Measurements from ENCODE around the gene DNER. TPM values are rescaled to one million over a fixed set of nuclear protein-coding genes. Genes with fewer than 3 reads are reported as not detected.

DNER gene
- total and polyA plus RNA-seq, 2 of the 13 experiments (the other 11 are each of a cell fraction or from before 2014, with no cell fraction given) = not detected

DNA sequence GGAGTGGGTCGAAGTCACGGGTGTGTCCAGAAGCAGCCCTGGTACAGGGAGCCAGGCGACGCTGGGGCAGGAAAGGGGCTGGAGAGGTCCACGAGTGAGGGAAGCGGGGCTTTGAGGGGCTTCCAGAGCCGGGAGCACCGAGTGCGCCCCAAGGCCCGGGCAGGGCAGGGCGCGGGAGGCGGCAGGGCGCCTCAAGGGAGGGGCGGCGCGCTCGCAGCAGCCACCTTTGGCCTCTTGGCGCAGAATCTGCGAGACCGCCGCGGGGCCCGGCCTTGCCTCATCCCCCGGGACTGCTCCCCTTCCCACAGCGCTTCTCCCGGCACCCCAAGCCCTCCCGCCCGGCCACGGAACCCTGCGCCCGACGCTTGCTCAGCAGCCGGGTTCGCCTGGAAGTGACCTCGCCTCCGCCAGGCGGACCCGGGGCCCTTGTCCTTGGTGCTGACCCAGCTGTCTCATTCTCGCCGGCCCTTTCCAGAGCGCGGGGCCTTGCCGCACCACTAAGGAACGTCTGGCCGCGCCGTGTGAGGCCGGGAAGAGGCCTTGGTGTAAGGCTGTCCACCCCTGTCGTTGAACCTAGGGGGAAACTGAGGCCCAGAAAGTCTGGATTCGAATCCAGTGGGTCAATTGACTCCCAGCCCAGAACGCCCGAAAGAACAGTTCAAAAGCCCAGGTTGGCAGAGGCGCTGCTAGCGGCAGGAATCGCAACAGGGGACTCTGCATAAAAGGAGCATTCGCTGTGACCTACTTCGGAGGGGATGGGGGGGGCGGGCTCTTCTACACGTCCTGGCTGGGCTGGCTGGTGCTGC is 584 bp upstream of the DNER start (continued):
- TF ChIP-seq, protein P1, sequence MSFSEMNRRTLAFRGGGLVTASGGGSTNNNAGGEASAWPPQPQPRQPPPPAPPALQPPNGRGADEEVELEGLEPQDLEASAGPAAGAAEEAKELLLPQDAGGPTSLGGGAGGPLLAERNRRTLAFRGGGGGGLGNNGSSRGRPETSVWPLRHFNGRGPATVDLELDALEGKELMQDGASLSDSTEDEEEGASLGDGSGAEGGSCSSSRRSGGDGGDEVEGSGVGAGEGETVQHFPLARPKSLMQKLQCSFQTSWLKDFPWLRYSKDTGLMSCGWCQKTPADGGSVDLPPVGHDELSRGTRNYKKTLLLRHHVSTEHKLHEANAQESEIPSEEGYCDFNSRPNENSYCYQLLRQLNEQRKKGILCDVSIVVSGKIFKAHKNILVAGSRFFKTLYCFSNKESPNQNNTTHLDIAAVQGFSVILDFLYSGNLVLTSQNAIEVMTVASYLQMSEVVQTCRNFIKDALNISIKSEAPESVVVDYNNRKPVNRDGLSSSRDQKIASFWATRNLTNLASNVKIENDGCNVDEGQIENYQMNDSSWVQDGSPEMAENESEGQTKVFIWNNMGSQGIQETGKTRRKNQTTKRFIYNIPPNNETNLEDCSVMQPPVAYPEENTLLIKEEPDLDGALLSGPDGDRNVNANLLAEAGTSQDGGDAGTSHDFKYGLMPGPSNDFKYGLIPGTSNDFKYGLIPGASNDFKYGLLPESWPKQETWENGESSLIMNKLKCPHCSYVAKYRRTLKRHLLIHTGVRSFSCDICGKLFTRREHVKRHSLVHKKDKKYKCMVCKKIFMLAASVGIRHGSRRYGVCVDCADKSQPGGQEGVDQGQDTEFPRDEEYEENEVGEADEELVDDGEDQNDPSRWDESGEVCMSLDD (CRISPR knock-in tag; IDR thresholded peaks at IDR 0.05; ENCODE audit: borderline replicate concordance) = no peak
- TF ChIP-seq ZKSCAN8 (CRISPR knock-in tag; IDR thresholded peaks at IDR 0.05; ENCODE audit: borderline replicate concordance) = 0 out of 2 replicates have a peak, but pooled peaks have one; percentile 36
- 0 out of 2 replicates have a peak, but pooled peaks have one; percentile 31 for TF ChIP-seq ZSCAN20 (CRISPR knock-in tag; IDR thresholded peaks at IDR 0.05; ENCODE audit: borderline replicate concordance)
- TF ChIP-seq KAT7 (CRISPR knock-in tag; IDR thresholded peaks at IDR 0.05; ENCODE audit: borderline replicate concordance) = no peak
- no peak for TF ChIP-seq ZFP37 (CRISPR knock-in tag; IDR thresholded peaks at IDR 0.05; ENCODE audit: borderline replicate concordance)
- TF ChIP-seq SALL2 (CRISPR knock-in tag; IDR thresholded peaks at IDR 0.05) = no peak
- no peak for TF ChIP-seq SMYD3 (CRISPR knock-in tag; IDR thresholded peaks at IDR 0.05)
- TF ChIP-seq, protein P2, sequence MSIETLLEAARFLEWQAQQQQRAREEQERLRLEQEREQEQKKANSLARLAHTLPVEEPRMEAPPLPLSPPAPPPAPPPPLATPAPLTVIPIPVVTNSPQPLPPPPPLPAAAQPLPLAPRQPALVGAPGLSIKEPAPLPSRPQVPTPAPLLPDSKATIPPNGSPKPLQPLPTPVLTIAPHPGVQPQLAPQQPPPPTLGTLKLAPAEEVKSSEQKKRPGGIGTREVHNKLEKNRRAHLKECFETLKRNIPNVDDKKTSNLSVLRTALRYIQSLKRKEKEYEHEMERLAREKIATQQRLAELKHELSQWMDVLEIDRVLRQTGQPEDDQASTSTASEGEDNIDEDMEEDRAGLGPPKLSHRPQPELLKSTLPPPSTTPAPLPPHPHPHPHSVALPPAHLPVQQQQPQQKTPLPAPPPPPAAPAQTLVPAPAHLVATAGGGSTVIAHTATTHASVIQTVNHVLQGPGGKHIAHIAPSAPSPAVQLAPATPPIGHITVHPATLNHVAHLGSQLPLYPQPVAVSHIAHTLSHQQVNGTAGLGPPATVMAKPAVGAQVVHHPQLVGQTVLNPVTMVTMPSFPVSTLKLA (IDR thresholded peaks at IDR 0.05) = no peak
- TF ChIP-seq, protein P3, sequence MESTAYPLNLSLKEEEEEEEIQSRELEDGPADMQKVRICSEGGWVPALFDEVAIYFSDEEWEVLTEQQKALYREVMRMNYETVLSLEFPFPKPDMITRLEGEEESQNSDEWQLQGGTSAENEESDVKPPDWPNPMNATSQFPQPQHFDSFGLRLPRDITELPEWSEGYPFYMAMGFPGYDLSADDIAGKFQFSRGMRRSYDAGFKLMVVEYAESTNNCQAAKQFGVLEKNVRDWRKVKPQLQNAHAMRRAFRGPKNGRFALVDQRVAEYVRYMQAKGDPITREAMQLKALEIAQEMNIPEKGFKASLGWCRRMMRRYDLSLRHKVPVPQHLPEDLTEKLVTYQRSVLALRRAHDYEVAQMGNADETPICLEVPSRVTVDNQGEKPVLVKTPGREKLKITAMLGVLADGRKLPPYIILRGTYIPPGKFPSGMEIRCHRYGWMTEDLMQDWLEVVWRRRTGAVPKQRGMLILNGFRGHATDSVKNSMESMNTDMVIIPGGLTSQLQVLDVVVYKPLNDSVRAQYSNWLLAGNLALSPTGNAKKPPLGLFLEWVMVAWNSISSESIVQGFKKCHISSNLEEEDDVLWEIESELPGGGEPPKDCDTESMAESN (CRISPR knock-in tag; conservative IDR thresholded peaks at IDR 0.05) = peak; percentile 80; the same call in 1 of the 2 replicates
- peak; percentile 38; the same call in 1 of the 2 replicates for TF ChIP-seq ZNF614 (CRISPR knock-in tag; IDR thresholded peaks at IDR 0.05; ENCODE audit: borderline replicate concordance)
- TF ChIP-seq TBX3 (IDR thresholded peaks at IDR 0.05; ENCODE audit: borderline replicate concordance) = no peak
- no peak for TF ChIP-seq IKZF1 (IDR thresholded peaks at IDR 0.05)
- TF ChIP-seq RARG (CRISPR knock-in tag; IDR thresholded peaks at IDR 0.05; ENCODE audit: low read depth) = no peak
- TF ChIP-seq ZNF546 (CRISPR knock-in tag; conservative IDR thresholded peaks at IDR 0.05) = no peak
- no peak for TF ChIP-seq ZNF883 (CRISPR knock-in tag; IDR thresholded peaks at IDR 0.05; ENCODE audit: not compliant biosample characterization)
- no peak for TF ChIP-seq PCBP2 (optimal IDR thresholded peaks at IDR 0.05; ENCODE audit: low read depth, low read length, poor library complexity, severe bottlenecking)
- TF ChIP-seq TMF1 (CRISPR knock-in tag; IDR thresholded peaks at IDR 0.05; ENCODE audit: low read depth) = peak; percentile 69; the same call in 1 of the 2 replicates
- peak; percentile 76 for TF ChIP-seq ZNF781 (CRISPR knock-in tag; IDR thresholded peaks at IDR 0.05; ENCODE audit: borderline replicate concordance, not compliant biosample characterization)
- TF ChIP-seq, protein P4, sequence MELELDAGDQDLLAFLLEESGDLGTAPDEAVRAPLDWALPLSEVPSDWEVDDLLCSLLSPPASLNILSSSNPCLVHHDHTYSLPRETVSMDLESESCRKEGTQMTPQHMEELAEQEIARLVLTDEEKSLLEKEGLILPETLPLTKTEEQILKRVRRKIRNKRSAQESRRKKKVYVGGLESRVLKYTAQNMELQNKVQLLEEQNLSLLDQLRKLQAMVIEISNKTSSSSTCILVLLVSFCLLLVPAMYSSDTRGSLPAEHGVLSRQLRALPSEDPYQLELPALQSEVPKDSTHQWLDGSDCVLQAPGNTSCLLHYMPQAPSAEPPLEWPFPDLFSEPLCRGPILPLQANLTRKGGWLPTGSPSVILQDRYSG (CRISPR knock-in tag; IDR thresholded peaks at IDR 0.05) = no peak
- TF ChIP-seq, protein P5, sequence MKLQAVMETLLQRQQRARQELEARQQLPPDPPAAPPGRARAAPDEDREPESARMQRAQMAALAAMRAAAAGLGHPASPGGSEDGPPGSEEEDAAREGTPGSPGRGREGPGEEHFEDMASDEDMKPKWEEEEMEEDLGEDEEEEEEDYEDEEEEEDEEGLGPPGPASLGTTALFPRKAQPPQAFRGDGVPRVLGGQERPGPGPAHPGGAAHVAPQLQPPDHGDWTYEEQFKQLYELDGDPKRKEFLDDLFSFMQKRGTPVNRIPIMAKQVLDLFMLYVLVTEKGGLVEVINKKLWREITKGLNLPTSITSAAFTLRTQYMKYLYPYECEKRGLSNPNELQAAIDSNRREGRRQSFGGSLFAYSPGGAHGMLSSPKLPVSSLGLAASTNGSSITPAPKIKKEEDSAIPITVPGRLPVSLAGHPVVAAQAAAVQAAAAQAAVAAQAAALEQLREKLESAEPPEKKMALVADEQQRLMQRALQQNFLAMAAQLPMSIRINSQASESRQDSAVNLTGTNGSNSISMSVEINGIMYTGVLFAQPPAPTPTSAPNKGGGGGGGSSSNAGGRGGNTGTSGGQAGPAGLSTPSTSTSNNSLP (IDR thresholded peaks at IDR 0.05; ENCODE audit: low read depth, low read length) = no peak

Data from HepG2 (cell line).